ENCODE measurements around the gene PSMG2.

GRCh38 chr18:12750715-12751502 is 48.1 kb downstream of the PSMG2 start:
- no peak for TF ChIP-seq POLR2A (IDR thresholded peaks at IDR 0.05)
- no peak for TF ChIP-seq CTCF (IDR thresholded peaks at IDR 0.05)

Measured in heart left ventricle (tissue), 13 donors.